Effector CD8-positive, alpha-beta T cell (primary cell): Measurements from ENCODE around the gene ANAPC2.
A peak's percentile ranks its signal among the peaks of the same experiment; 100 is the strongest.

Experiments
- DNase-seq: peaks from one replicate; lab custom pipeline; 2025; lab: John Stamatoyannopoulos, UW

The ANAPC2 gene

GRCh38 chr9:137215196-137215986 lies 27.0 kb upstream of the ANAPC2 start:
- DNase-seq: no peak

DNA sequence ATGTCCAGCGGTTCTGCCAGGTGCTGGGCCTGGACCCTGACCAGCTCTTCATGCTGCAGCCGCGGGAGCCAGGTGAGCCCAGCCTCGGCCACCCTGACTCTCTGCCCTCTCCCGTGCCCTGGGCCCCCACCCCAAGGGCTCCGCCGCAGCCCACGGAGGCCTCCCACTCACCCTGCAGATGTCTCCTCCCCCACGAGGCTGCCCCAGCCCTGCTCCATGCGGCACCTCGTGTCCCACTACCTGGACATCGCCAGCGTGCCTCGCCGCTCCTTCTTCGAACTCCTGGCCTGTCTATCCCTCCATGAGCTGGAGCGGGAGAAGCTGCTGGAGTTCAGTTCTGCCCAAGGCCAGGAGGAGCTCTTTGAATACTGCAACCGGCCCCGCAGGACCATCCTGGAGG lies 26.3 kb upstream of the ANAPC2 start:
- no peak for DNase-seq

- no peak for DNase-seq
Measured at GRCh38 chr9:137213160-137214060, 25.1 kb upstream of the ANAPC2 start.

DNA sequence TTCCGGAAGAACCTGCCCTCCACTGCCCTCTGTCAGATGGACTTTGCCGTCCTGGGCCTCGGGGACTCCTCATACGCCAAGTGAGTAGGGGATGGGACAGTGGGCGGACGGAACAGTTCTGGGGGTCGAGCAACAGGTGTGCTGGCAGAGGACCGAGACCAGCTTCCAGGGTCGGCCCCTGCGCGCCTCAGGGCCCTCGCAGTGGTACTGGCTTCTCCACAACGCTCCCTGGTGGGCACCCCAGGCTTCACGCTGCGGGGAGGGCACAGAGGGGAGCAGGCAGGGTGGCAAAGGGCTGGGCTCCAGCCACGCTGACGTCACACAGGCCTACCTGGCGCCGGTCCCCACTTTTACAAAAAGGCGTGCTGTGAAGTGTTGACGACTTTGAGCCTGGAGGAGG lies 24.2 kb upstream of the ANAPC2 start:
- no peak for DNase-seq

GRCh38 chr9:137211532-137211931 lies 23.2 kb upstream of the ANAPC2 start:
- DNase-seq: no peak

DNA sequence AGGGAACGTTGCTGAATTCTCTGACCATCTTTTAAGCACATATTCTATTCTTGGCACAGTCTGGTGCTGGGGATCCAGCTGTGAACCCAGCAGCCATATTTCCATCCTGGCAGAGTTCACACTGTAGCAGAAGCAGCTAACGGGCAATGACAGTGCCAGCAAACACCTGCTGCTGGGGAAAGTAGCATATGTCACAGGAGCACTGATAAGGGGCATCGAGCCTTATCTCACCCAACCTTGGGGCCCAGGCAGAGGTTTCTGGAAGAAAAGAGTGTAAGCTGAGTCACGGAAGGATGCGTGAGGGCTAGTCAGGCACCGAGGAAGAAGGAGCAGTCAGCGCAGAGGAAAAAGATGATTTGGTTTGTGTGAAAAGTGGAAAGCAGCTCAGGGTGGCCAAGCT lies 18.2 kb upstream of the ANAPC2 start:
- DNase-seq: no peak

DNA sequence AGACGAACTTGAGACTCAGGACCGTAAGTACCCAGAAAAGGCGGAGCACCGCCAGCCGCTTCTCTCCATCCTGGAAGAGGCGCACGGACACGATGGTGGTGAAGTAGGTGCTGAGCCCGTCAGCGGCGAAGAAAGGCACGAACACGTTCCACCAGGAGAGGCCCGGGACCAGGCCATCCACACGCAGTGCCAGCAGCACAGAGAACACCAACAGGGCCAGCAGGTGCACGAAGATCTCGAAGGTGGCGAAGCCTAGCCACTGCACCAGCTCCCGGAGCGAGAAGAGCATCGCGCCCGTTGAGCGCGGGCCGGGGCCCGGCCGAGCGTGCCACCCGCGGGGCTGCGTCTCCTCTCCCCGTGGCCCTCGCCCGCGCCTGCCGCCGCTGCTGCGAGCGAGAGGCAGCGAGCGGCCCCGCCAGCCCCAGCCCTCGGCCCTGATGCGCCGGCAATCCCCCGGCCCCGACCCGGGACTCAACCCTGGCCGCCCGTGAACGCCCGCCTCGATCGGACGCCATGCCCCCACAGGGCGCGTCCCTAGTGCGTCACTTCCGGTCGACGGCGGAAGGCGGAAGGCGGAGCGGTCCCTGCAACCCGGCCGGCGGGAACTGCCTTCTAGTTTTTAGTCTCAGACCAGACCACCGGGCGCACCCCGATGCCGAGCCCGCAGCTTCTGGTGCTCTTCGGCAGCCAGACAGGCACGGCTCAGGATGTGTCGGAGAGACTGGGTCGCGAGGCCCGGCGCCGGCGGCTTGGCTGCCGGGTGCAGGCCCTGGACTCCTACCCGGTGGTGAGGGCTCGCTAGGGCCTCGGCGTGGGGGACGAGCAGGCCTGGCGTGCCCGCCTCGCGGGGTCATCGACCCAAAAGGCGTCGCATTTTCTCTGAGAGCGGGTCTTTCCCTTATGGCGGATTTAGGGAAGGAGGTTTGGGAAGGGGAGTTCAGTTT lies 17.0 kb upstream of the ANAPC2 start, which contains the start of the genes NDOR1 and TMEM203:
NDOR1 (plus strand) TSS at position 575 of the 944 bp plus-strand sequence; CDS start at position 653, 78 bp downstream.
TMEM203 (minus strand) TSS at position 523 of the 944 bp plus-strand sequence; CDS start at position 289, 234 bp downstream.
- peak; percentile 90 for DNase-seq

GRCh38 chr9:137204731-137205125 lies 16.4 kb upstream of the ANAPC2 start:
- no peak for DNase-seq

- no peak for DNase-seq
Measured at GRCh38 chr9:137202966-137203365, 14.6 kb upstream of the ANAPC2 start.

- no peak for DNase-seq
Measured at GRCh38 chr9:137201205-137201868, 13.0 kb upstream of the ANAPC2 start.

DNA sequence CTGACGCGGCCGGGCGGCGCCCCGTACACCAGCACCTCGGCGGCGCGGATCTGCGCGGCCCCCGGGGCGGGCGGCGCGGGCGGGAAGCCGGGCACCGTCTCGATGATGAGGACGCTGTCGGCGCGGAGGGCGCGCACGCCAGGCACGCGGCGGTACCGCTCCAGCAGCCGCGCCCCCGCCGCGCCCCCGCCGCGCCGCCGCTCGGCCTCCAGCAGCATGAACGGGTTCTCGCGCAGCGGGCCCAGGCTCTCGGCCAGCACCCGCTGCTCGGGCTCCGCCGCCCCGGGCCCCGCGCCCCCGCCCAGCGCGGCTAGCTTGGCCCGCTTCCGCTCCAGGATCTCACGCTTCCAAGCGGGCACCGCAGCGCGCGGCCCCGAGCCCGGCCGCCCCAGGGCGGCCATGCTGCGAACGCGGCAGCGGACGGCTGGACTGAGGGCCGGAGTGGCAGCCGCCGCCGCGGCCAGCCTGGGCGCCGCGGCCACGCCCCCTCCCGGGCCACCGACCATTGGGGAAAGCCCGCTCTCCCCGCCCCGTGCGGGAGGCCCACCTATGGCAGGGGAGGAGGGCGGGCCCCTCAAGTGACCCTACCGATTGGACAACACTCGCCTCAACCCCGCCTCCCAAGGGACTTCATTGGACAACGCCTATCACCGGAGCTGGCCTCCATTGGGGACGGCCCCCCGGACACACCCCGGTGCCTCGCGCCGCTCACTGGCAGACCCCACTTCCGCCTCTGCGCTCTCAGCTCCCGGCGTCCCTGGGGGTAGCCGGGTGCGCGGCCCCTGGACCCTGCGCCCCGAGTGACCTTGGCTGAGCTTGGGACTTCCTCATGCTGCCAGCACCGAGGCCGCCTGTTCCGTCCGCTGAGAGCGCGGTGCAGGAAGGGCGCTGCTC lies 12.2 kb upstream of the ANAPC2 start, which contains the start of gene TPRN:
TPRN (minus strand) TSS at position 431 of the 894 bp plus-strand sequence; CDS start at position 401, 30 bp downstream.
- peak; percentile 98 for DNase-seq

GRCh38 chr9:137199411-137200121 lies 11.2 kb upstream of the ANAPC2 start:
- no peak for DNase-seq

DNA sequence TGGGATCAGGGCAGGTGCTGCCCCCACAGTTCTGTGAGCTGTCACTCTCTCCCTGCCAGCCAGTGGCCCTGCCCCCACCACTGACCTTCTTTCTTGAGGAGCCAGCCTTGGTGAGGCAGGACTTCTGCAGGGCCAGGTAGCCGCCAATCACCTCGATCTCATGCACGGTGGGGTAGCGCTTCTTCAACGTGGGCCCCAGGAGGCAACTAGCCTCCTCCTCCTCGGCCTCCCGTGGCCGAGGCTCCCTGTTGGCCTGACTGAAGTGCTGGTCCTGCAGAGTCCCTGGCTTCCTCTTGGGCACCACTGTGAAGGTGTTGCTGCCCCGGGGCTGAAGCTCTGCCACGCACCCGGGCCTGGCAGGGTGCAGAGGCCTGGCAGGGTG lies 10.5 kb upstream of the ANAPC2 start:
- no peak for DNase-seq

GRCh38 chr9:137198051-137198901 lies 9.9 kb upstream of the ANAPC2 start:
- DNase-seq: no peak

- no peak for DNase-seq
Measured at GRCh38 chr9:137195525-137196220, 7.3 kb upstream of the ANAPC2 start.

DNA sequence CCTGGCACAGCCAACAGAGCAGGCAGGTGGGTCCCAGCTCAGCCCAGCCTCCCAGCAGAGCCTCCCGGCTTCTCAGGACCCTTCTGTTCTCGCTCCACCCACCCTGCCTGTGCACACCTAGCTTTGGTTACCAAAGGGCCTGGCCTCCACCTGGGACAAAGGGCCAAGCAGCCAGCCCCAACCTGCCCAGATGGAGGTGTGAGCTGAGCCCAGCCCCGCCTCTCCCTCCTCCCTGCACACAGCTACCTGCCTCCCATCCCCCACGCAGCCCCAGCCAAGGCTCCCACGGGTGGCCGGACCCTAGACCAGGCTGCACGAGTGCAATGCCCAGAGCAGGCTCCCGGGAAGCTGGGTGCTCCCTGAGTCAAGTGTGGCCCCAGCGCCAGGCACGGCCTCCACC lies 6.5 kb upstream of the ANAPC2 start:
- no peak for DNase-seq

- DNase-seq: no peak
Measured at GRCh38 chr9:137194388-137194787, 6.0 kb upstream of the ANAPC2 start.

DNA sequence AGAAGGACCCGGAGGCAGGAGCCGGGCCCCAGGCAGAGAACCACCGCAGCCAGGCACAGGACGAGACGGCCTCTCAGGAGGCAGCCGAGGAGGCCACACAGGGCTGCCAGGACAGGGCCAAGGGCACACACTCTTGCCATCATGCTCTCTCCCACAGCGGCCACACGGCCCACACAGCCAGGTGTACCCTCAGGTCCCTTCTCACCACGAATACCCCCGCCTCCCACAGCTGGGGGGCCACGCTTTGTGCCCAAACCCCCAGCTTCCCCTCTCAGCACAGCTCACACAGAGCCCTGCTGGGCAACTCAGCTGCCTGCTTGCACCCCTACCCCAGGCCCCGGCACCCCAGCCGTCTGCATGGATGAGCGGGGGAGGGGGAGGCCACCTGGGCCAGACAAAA lies 5.4 kb upstream of the ANAPC2 start:
- DNase-seq: no peak
